GM19455 (cell line): ENCODE data around the gene TTC28.
"Not testable (repeated sequence)": the region's sequence is repeated elsewhere in the genome, so short reads cannot be mapped to it uniquely, and the experiment has no call there.

Source experiments
- ATAC-seq: cut with Tn5 transposase; IDR thresholded peaks from one replicate; pipeline ENCODE4 v1.9.1; 2021; ENCODE audit not compliant: unreplicated experiment

Gene TTC28

GRCh38 chr22:28239941-28240340 lies 439.7 kb downstream of the TTC28 start:
- no peak for ATAC-seq

- no peak for ATAC-seq
These were observed 441.9 kb downstream of the TTC28 start for GRCh38 chr22:28237783-28238182.

GRCh38 chr22:28237112-28237511 lies 442.5 kb downstream of the TTC28 start:
- no peak for ATAC-seq

- ATAC-seq = no peak
These were observed 447.4 kb downstream of the TTC28 start for GRCh38 chr22:28232204-28232603.

- no peak for ATAC-seq
These were observed 448.2 kb downstream of the TTC28 start for GRCh38 chr22:28231441-28231840.

GRCh38 chr22:28230671-28231070 lies 449.0 kb downstream of the TTC28 start:
- no peak for ATAC-seq

GRCh38 chr22:28229566-28230485 lies 449.8 kb downstream of the TTC28 start:
- ATAC-seq = no peak

- no peak for ATAC-seq
These were observed 455.8 kb downstream of the TTC28 start for GRCh38 chr22:28223826-28224225.

- ATAC-seq = no peak
These were observed 456.5 kb downstream of the TTC28 start for GRCh38 chr22:28222976-28223745.

- ATAC-seq = no peak
These were observed 457.1 kb downstream of the TTC28 start for GRCh38 chr22:28222571-28222970.

- ATAC-seq = no peak
These were observed 457.6 kb downstream of the TTC28 start for GRCh38 chr22:28222052-28222451.

GRCh38 chr22:28220626-28221363 lies 458.8 kb downstream of the TTC28 start:
- no peak for ATAC-seq

- no peak for ATAC-seq
These were observed 462.4 kb downstream of the TTC28 start for GRCh38 chr22:28217277-28217676.

GRCh38 chr22:28214750-28215149 lies 464.9 kb downstream of the TTC28 start:
- not testable (repeated sequence) for ATAC-seq

GRCh38 chr22:28209457-28209856 lies 470.2 kb downstream of the TTC28 start:
- ATAC-seq = not testable (repeated sequence)

GRCh38 chr22:28208787-28209186 lies 470.9 kb downstream of the TTC28 start:
- no peak for ATAC-seq

- ATAC-seq = no peak
These were observed 471.6 kb downstream of the TTC28 start for GRCh38 chr22:28208036-28208435.

GRCh38 chr22:28207281-28208030 lies 472.2 kb downstream of the TTC28 start:
- ATAC-seq = no peak

GRCh38 chr22:28205926-28206325 lies 473.7 kb downstream of the TTC28 start:
- ATAC-seq = no peak

GRCh38 chr22:28204382-28204781 lies 475.3 kb downstream of the TTC28 start:
- ATAC-seq = no peak

GRCh38 chr22:28203286-28203685 lies 476.4 kb downstream of the TTC28 start:
- no peak for ATAC-seq
